PC-9 (cell line): ENCODE results near the gene LSM12.

ENCODE experiments used
- EZH2 ChIP-seq: fragments of 200-600 bp; sonication (generic); IDR thresholded peaks from 2 replicates; pipeline ENCODE4 v1.8.0; 2017; ENCODE audit warnings: antibody characterized with exemption, low read depth
- TF ChIP-seq, protein P1 (sequence below): fragments of 200-600 bp; sonication (generic); conservative IDR thresholded peaks from 2 replicates; pipeline ENCODE4 v1.6.1; 2017; ENCODE audit warnings: mixed run types, antibody characterized with exemption, mild to moderate bottlenecking, moderate library complexity

DNA sequence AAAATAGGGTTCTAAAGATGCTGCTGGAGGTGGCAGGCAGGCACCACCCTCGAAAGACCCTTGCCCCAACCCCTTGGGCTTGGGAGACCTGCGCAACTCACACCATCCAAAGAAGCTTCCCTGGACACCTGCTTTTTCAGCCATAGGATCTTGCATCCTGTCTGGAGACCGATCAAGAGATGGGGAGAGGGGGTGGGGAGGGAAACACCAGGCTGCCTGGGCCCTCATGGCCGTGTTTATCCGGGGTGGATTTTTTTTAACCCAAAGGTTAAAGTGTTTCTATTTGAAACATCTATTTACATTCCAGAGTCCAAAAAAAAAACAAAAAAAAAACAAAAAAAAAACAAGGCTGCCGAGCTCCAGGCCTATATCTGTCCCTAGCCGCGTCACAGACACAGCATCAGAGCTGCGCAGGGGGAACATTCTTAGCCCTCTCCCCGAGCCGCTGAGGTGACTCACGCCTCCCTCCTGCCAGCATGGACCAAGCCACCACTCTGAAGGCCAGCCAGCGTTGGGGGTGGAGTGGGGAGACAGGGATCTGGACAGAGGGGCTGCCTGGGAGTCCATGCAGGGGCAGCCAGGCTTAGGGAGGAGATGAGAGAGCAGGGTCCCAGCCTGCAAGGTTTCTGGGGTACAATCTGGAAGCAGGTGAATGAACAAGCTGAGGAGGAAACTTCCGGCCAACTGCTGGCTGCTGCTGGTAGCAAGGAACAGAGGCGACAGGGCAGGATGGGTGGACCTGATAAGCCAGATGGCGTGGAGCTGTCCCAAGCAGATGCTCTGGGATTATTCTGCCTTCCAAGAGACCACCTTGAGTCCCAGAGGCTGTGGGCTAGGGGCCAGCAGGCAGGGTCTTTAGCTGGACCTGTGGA is 42.2 kb upstream of the LSM12 start:
- TF ChIP-seq EZH2 = no peak
- TF ChIP-seq, protein P1, sequence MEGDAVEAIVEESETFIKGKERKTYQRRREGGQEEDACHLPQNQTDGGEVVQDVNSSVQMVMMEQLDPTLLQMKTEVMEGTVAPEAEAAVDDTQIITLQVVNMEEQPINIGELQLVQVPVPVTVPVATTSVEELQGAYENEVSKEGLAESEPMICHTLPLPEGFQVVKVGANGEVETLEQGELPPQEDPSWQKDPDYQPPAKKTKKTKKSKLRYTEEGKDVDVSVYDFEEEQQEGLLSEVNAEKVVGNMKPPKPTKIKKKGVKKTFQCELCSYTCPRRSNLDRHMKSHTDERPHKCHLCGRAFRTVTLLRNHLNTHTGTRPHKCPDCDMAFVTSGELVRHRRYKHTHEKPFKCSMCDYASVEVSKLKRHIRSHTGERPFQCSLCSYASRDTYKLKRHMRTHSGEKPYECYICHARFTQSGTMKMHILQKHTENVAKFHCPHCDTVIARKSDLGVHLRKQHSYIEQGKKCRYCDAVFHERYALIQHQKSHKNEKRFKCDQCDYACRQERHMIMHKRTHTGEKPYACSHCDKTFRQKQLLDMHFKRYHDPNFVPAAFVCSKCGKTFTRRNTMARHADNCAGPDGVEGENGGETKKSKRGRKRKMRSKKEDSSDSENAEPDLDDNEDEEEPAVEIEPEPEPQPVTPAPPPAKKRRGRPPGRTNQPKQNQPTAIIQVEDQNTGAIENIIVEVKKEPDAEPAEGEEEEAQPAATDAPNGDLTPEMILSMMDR = no peak
